ENCODE data around the gene FGGY.

DNA sequence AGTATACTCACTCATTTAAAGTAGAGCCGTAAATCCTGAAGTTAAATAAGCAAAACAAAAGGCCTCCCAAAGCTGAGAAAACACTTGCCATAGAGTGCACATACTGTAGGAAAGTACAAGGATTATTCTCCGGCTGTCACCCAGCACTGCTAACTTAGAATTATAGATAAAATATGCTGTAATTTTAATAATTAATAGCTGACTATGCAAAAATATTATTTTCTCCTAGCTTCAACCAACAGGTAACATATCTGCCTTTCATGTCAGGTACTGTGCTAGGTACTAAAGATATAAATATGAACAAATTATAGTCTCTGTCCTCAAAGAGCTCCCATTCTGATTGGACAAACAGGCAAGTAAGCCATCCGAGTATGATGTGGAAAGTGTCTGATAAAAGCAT lies 233.2 kb downstream of the FGGY start:
- TF ChIP-seq, protein P1, sequence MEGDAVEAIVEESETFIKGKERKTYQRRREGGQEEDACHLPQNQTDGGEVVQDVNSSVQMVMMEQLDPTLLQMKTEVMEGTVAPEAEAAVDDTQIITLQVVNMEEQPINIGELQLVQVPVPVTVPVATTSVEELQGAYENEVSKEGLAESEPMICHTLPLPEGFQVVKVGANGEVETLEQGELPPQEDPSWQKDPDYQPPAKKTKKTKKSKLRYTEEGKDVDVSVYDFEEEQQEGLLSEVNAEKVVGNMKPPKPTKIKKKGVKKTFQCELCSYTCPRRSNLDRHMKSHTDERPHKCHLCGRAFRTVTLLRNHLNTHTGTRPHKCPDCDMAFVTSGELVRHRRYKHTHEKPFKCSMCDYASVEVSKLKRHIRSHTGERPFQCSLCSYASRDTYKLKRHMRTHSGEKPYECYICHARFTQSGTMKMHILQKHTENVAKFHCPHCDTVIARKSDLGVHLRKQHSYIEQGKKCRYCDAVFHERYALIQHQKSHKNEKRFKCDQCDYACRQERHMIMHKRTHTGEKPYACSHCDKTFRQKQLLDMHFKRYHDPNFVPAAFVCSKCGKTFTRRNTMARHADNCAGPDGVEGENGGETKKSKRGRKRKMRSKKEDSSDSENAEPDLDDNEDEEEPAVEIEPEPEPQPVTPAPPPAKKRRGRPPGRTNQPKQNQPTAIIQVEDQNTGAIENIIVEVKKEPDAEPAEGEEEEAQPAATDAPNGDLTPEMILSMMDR (conservative IDR thresholded peaks at IDR 0.05 in 1 of 2, IDR thresholded peaks at IDR 0.05 in 1 of 2; ENCODE audit: extremely low read depth in 1 of 2, insufficient read depth in 1 of 2, low read depth in 1 of 2, low read length in 2 of 2) = no peak
- TF ChIP-seq EZH2 (IDR thresholded peaks at IDR 0.05; ENCODE audit: borderline replicate concordance, low read length) = no peak
